NCI-H2196 (cell line): ENCODE measurements around the gene LYRM1.
"Not testable (repeated sequence)": the region's sequence is repeated elsewhere in the genome, so short reads cannot be mapped to it uniquely, and the experiment has no call there.

Experiments
- DNase-seq: peaks from one replicate; lab custom pipeline; 2025; ENCODE audit not compliant: unreplicated experiment; lab: John Stamatoyannopoulos, UW

Gene LYRM1

GRCh38 chr16:20971401-20971800 is 70.8 kb downstream of the LYRM1 start:
- DNase-seq, result no peak

GRCh38 chr16:20973201-20973600 is 72.6 kb downstream of the LYRM1 start:
- not testable (repeated sequence) for DNase-seq
